K562 (cell line): ENCODE data around the gene LINS1. TPM values are rescaled to one million over a fixed set of nuclear protein-coding genes. Genes with fewer than 3 reads are reported as not detected.

ENCODE experiments used
- ATAC-seq: fragments of 200-7000 bp; cut with Tn5 transposase; 3 replicates; pipeline ENCODE4 v1.9.1; 2020; ENCODE audit warnings: moderate library complexity
- BruUV-seq: library from RNA; stranded (reverse); fragments of 400-500 nt; replicated peaks from 2 replicates; lab custom pipeline; 2021; lab: Mats Ljungman, UMichigan
- CTCF ChIA-PET: fragments of 300-600 bp; formaldehyde crosslinking; extraction: SDS; loops from one replicate; lab custom pipeline; 2021; ENCODE audit warnings: low intra/inter-chr PET ratio; lab: Yijun Ruan, JAX
- POLR2A ChIA-PET: fragments of 300-600, 350-650 bp; sonication (Branson Sonifier 250); formaldehyde crosslinking; extraction: SDS; loops from one replicate; lab custom pipeline; 2021; ENCODE audit warnings: antibody characterized with exemption, inconsistent platforms; lab: Yijun Ruan, JAX
- DNase-seq, 4 experiments: peaks; one replicate each; pipeline versions ENCODE4 v3.0.0 to v3.0.0-alpha.2; 2011 to 2018; ENCODE audit warnings: low spot score in 3 of 4, mixed read lengths in 3 of 4; ENCODE audit errors: extremely low read depth in 1 of 4
- FAIRE-seq: peaks from 2 replicates; lab custom pipeline; 2011; peaks lifted over from hg19 to GRCh38; lab: Jason Lieb, UNC
- H2AFZ ChIP-seq: 2 replicates; pipeline ENCODE4 v1.6.0; 2011; ENCODE audit warnings: low read depth, low read length, control low read depth, inconsistent platforms
- H3K27ac ChIP-seq: fragments of 200-600 bp; 3 replicates; pipeline ENCODE4 v1.8.0; 2011; ENCODE audit warnings: low read depth, mild to moderate bottlenecking, control low read depth, inconsistent platforms, low read length, moderate library complexity, mixed read lengths; ENCODE audit errors: extremely low read depth
- H3K27me3 ChIP-seq, 2 experiments: fragments of 300-600 bp in 1 of 2; 2 replicates in 1 of 2; 3 replicates in 1 of 2; pipeline versions ENCODE4 v1.6.0 to v1.8.0; 2011; ENCODE audit warnings: inconsistent platforms in 2 of 2, low read length in 2 of 2, mild to moderate bottlenecking in 1 of 2, mixed read lengths in 1 of 2, moderate library complexity in 1 of 2; ENCODE audit not compliant: control insufficient read depth in 2 of 2, insufficient read depth in 2 of 2
- H3K36me3 ChIP-seq: fragments of 300-600 bp; 3 replicates; pipeline ENCODE4 v1.8.0; 2011; ENCODE audit warnings: mild to moderate bottlenecking, low read length, inconsistent platforms; ENCODE audit not compliant: control insufficient read depth, insufficient read depth
- H3K4me1 ChIP-seq, 2 experiments: fragments of 200-600 bp in 1 of 2; replicated peaks in 1 of 2; 2 replicates in 1 of 2; 3 replicates in 1 of 2; pipeline versions ENCODE4 v1.5.1 to v1.8.0; 2011; ENCODE audit warnings: inconsistent platforms in 2 of 2, low read length in 2 of 2, mild to moderate bottlenecking in 1 of 2, mixed read lengths in 1 of 2, moderate library complexity in 1 of 2; ENCODE audit not compliant: control insufficient read depth in 2 of 2, insufficient read depth in 2 of 2
- H3K4me2 ChIP-seq: 2 replicates; pipeline ENCODE4 v1.6.1; 2011; ENCODE audit warnings: low read length, control low read depth, inconsistent platforms, mixed read lengths; ENCODE audit not compliant: insufficient read depth
- H3K4me3 ChIP-seq: fragments of 200-600 bp; sonication (generic), shearing (Covaris generic); 2 replicates; pipeline ENCODE4 v1.5.1; 2016; ENCODE audit warnings: control low read depth, inconsistent platforms
- H3K79me2 ChIP-seq: fragments of 200-600 bp; 3 replicates; pipeline ENCODE4 v1.8.0; 2011; ENCODE audit warnings: low read length, inconsistent platforms; ENCODE audit not compliant: control insufficient read depth, insufficient read depth
- H3K9ac ChIP-seq, 2 experiments: 2 replicates each; pipeline versions ENCODE4 v1.6.0 to v1.6.1; 2011; ENCODE audit warnings: low read depth in 2 of 2, low read length in 2 of 2, control low read depth in 1 of 2, inconsistent platforms in 1 of 2, mild to moderate bottlenecking in 1 of 2, mixed read lengths in 1 of 2; ENCODE audit not compliant: insufficient read depth in 1 of 2
- H3K9me1 ChIP-seq: one replicate; pipeline ENCODE4 v1.6.0; 2011; ENCODE audit warnings: inconsistent platforms, mild to moderate bottlenecking, low read length, moderate library complexity; ENCODE audit not compliant: control insufficient read depth, insufficient read depth
- H3K9me3 ChIP-seq: replicated peaks from 2 replicates; pipeline ENCODE4 v1.5.1; 2011; ENCODE audit warnings: low read depth, low read length, inconsistent platforms; ENCODE audit not compliant: control insufficient read depth, insufficient read depth
- H4K20me1 ChIP-seq: replicated peaks from 2 replicates; pipeline ENCODE4 v1.6.1; 2011; ENCODE audit warnings: low read length, inconsistent platforms, mixed read lengths; ENCODE audit not compliant: control insufficient read depth, insufficient read depth
- GATAD2A ChIP-seq: fragments of 450-650 bp; IDR thresholded peaks from 2 replicates; pipeline ENCODE4 v1.6.1; 2017
- ZNF592 ChIP-seq: fragments of 450-650 bp; IDR thresholded peaks from 2 replicates; pipeline ENCODE4 v1.6.1; 2017; ENCODE audit warnings: antibody characterized with exemption, mild to moderate bottlenecking
- WGBS: fragments of 100-300 bp; shearing (Covaris generic); methylation state at CpG from one replicate; pipeline ENCODE4 v1.1.6; 2016; ENCODE audit warnings: low coverage, mixed read lengths; ENCODE audit not compliant: insufficient coverage; ENCODE audit errors: missing lambda C conversion rate; 5-methylcytosine and 5-hydroxymethylcytosine counted together
- in situ Hi-C: fragments of 300-500 bp; cut with MboI; formaldehyde crosslinking; loops from 4 replicates; pipeline ENCODE4 v1.15.0; 2018; ENCODE audit warnings: inconsistent platforms, mixed read lengths
- intact Hi-C: fragments of 100-400 bp; cut with micrococcal nuclease; formaldehyde crosslinking; loops from 2 replicates; pipeline ENCODE4 v1.14.2; 2022
- polyA plus RNA-seq, 8 experiments: library from polyadenylated mRNA; depleted of rRNA in 4 of 8; stranded (reverse) in 5 of 8; unstranded in 3 of 8; fragments of >200 nt; fragmentation: Nextera tagmentation in 2 of 8; fragmentation: Illumina TruSeq in 1 of 8; extraction: Ambion mirVana in 2 of 8; extraction: Trizol in 1 of 8; gene quantifications; 2 replicates each; pipeline versions ENCODE4 v1.2.1 to v1.2.3, GENCODE V29; 2011 to 2014; ENCODE audit warnings: inconsistent platforms in 1 of 8, missing spikeins in 1 of 8
- total RNA-seq, 7 experiments: library from RNA; depleted of rRNA in 6 of 7; stranded (reverse); fragments of >200 nt in 6 of 7; fragmentation: Illumina TruSeq in 2 of 7; extraction: Trizol in 2 of 7; gene quantifications; 2 replicates each; pipeline versions ENCODE4 v1.2.1 to v1.2.3, GENCODE V29; 2011 to 2021; ENCODE audit warnings: low replicate concordance in 1 of 7

LINS1 gene
- total and polyA plus RNA-seq, 9 of the 15 experiments (the other 6 are each of a cell fraction or from before 2014, with no cell fraction given) = 15.4 to 31.4 (median 24.6) TPM

GRCh38 chr15:100521907-100522306 is 80.1 kb downstream of the LINS1 start (continued):
- no peak for TF ChIP-seq ZNF592

GRCh38 chr15:100520132-100520921 is 81.7 kb downstream of the LINS1 start:
- H2AFZ ChIP-seq = no peak overlapping the region
- H3K4me3 ChIP-seq = no peak overlapping the region
- no peak overlapping the region for H3K4me2 ChIP-seq
- H4K20me1 ChIP-seq = no peaks in the 10 kb centered on the region
- no peak for TF ChIP-seq GATAD2A
- CTCF ChIA-PET = no interaction called here
- H3K27me3 ChIP-seq = peaks cover 0 to 8% of the 10 kb centered on the region in 2 experiments; a peak in 3 of 5 replicates
- POLR2A ChIA-PET = no interaction called here
- H3K9me1 ChIP-seq = no peaks in the 10 kb centered on the region
- WGBS = 0% methylated on average over 6 of the region's 7 CpGs
- no peak overlapping the region for H3K9ac ChIP-seq
- in situ Hi-C loops = no loop called here
- intact Hi-C loops = no loop called here
- ATAC-seq = no peak
- no peaks in the 10 kb centered on the region for H3K4me1 ChIP-seq
- H3K36me3 ChIP-seq = no peaks in the 10 kb centered on the region
- no peaks in the 10 kb centered on the region for H3K9me3 ChIP-seq
- no peak overlapping the region for H3K27ac ChIP-seq
- no TSS peak for BruUV-seq
- DNase-seq = no peak
- no peak for FAIRE-seq
- H3K79me2 ChIP-seq = no peaks in the 10 kb centered on the region
